Natural killer cell (primary cell): ENCODE measurements around the gene KCTD19. TPM values are rescaled to one million over a fixed set of nuclear protein-coding genes. Genes with fewer than 3 reads are reported as not detected.

Experiments
- ATAC-seq, 3 donors: fragments of 150-1000 bp in 2 of 3; fragments of 200-7000 bp in 1 of 3; cut with Tn5 transposase; 1 replicate in 1 of 3; 2 replicates in 2 of 3; pipeline ENCODE4 v1.10.0; 2021; ENCODE audit warnings: mild to moderate bottlenecking in 2 of 3, moderate library complexity in 2 of 3
- DNase-seq, 2 donors: peaks; one replicate each; pipeline versions ENCODE4 v3.0.0 to v3.0.0-alpha.2; 2013 to 2021; ENCODE audit warnings: mixed read lengths in 1 of 2
- H3K27ac ChIP-seq: one replicate; pipeline ENCODE4 v1.5.1; 2013; ENCODE audit warnings: mild to moderate bottlenecking, low read length
- H3K27me3 ChIP-seq: one replicate; pipeline ENCODE4 v1.6.1; 2013; ENCODE audit warnings: low read length; ENCODE audit not compliant: control insufficient read depth, insufficient read depth
- H3K36me3 ChIP-seq: one replicate; pipeline ENCODE4 v1.6.1; 2013; ENCODE audit warnings: low read length; ENCODE audit not compliant: control insufficient read depth, insufficient read depth
- H3K4me1 ChIP-seq: one replicate; pipeline ENCODE4 v1.6.1; 2013; ENCODE audit warnings: low read length; ENCODE audit not compliant: control insufficient read depth, insufficient read depth
- H3K4me3 ChIP-seq: one replicate; pipeline ENCODE4 v1.5.1; 2013; ENCODE audit warnings: low read length
- H3K9me3 ChIP-seq: one replicate; pipeline ENCODE4 v1.6.1; 2013; ENCODE audit warnings: low read length; ENCODE audit not compliant: control insufficient read depth, insufficient read depth
- H3K27ac Mint-ChIP-seq, 2 donors: one replicate each; pipeline ENCODE4 v1.8.0; 2022; ENCODE audit warnings: mild to moderate bottlenecking in 2 of 2, mixed read lengths in 2 of 2, moderate library complexity in 1 of 2
- H3K27me3 Mint-ChIP-seq, 2 donors: one replicate each; pipeline ENCODE4 v1.8.0; 2022; ENCODE audit warnings: low read depth in 2 of 2, mixed read lengths in 2 of 2
- H3K36me3 Mint-ChIP-seq: one replicate; pipeline ENCODE4 v1.8.0; 2022; ENCODE audit warnings: mixed read lengths
- H3K4me1 Mint-ChIP-seq, 2 donors: one replicate each; pipeline ENCODE4 v1.8.0; 2022; ENCODE audit warnings: mixed read lengths in 2 of 2
- H3K4me3 Mint-ChIP-seq: one replicate; pipeline ENCODE4 v1.8.0; 2022; ENCODE audit warnings: mild to moderate bottlenecking, moderate library complexity, mixed read lengths
- H3K9me3 Mint-ChIP-seq, 2 donors: one replicate each; pipeline ENCODE4 v1.8.0; 2022; ENCODE audit warnings: mixed read lengths in 2 of 2
- WGBS: methylation state at CpG from one replicate; pipeline ENCODE4 v1.1.7; 2013; ENCODE audit warnings: missing lambda C conversion rate; ENCODE audit not compliant: insufficient coverage; 5-methylcytosine and 5-hydroxymethylcytosine counted together
- intact Hi-C: fragments of 100-400 bp; cut with micrococcal nuclease; formaldehyde crosslinking; loops from one replicate; pipeline ENCODE4 v1.14.2; 2022
- total RNA-seq, 4 donors: library from RNA; stranded (reverse); fragments of 120-200 nt in 1 of 4; gene quantifications; one replicate each; pipeline versions ENCODE4 v1.2.3 to v1.2.4, GENCODE V29; 2013 to 2022
- TF ChIP-seq, protein P1 (sequence below): fragments of 200-600 bp; IDR thresholded peaks from one replicate; pipeline ENCODE4 v1.8.0; 2022; ENCODE audit warnings: antibody characterized with exemption

Gene KCTD19
- total RNA-seq, 3 donors from 2014 or later (not counting 1 experiment from before 2014, with no cell fraction given) = not detected

DNA sequence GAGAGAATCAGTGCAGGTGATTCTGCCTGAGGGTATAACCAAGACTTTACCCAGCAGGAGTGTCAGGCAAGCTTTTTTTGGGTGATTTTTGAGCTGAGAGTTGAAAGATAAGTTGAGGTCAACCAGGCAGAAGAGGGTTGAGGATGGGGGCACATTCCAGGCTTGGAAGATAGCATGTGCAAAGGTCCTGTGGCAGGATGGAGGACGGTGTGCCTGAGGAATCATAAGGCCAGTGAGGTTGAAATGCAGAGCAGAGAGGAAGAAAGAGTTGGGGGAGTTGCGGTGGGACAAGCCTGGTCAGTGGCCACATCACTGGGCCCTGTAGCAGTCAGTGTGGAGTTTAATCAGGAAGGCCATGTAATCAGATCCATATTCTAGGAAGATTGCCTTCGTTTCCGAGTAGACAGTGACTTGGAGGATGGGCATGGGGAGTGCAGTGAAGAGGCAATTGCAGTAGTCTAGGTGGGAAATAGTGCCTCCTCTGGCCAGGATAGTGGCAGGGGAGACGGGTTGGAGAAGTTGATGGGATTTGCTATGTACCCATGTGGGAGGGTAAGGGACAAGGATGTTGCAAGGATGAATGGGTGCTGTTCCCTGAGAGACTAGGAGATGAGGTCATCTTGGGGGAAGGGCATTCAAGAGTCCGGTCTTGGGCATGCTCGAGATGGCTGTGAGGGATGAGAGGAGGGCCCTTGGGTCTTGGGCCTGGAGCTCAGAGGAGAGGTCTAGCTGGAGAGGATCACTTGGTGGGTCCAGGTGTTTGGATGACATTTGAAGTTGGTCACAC lies 43.3 kb downstream of the KCTD19 start:
- no peak for DNase-seq
- Histone ChIP-seq H3K36me3 (no peaks in the 10 kb centered on the region), H3K27ac (no peak overlapping the region), H3K9me3 (no peaks in the 10 kb centered on the region), H3K4me1 (peaks cover 16% of the 10 kb centered on the region), H3K4me3 (no peak overlapping the region), H3K27me3 (no peaks in the 10 kb centered on the region)
- no peak overlapping the region for H3K4me3 Mint-ChIP-seq
- H3K27ac Mint-ChIP-seq = no peak overlapping the region
- H3K27me3 Mint-ChIP-seq = no peaks in the 10 kb centered on the region
- TF ChIP-seq, protein P1, sequence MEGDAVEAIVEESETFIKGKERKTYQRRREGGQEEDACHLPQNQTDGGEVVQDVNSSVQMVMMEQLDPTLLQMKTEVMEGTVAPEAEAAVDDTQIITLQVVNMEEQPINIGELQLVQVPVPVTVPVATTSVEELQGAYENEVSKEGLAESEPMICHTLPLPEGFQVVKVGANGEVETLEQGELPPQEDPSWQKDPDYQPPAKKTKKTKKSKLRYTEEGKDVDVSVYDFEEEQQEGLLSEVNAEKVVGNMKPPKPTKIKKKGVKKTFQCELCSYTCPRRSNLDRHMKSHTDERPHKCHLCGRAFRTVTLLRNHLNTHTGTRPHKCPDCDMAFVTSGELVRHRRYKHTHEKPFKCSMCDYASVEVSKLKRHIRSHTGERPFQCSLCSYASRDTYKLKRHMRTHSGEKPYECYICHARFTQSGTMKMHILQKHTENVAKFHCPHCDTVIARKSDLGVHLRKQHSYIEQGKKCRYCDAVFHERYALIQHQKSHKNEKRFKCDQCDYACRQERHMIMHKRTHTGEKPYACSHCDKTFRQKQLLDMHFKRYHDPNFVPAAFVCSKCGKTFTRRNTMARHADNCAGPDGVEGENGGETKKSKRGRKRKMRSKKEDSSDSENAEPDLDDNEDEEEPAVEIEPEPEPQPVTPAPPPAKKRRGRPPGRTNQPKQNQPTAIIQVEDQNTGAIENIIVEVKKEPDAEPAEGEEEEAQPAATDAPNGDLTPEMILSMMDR = no peak
- ATAC-seq = no peak
- no peaks in the 10 kb centered on the region for H3K9me3 Mint-ChIP-seq
- no peaks in the 10 kb centered on the region for H3K36me3 Mint-ChIP-seq
- H3K4me1 Mint-ChIP-seq = no peaks in the 10 kb centered on the region
- WGBS = 97% methylated on average over 7 of the region's 7 CpGs
- intact Hi-C loops = no loop called here

DNA sequence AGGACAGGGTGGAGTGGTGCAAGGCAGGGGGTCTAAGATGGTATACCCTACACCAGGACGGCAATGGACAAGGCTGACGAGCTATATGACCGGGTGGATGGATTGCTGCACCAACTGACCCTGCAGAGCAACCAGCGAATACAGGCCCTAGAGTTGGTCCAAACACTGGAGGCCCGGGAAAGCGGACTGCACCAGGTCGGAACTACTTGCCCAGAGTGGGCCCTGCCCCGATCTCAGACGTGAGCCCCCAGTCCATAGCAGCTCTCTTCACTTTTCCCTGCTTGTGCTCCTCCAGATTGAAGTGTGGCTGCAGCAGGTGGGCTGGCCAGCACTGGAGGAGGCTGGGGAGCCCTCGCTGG lies 44.1 kb downstream of the KCTD19 start:
- Mint-ChIP-seq H3K4me1 (peaks cover 0 to 6% of the 10 kb centered on the region in 2 donors), H3K27me3 (no peaks in the 10 kb centered on the region), H3K4me3 (no peak overlapping the region), H3K36me3 (no peaks in the 10 kb centered on the region), H3K27ac (no peak overlapping the region), H3K9me3 (no peaks in the 10 kb centered on the region)
- 97% methylated on average over 10 of the region's 10 CpGs for WGBS
- Histone ChIP-seq H3K27ac (no peak overlapping the region), H3K27me3 (no peaks in the 10 kb centered on the region), H3K4me1 (peaks cover 20% of the 10 kb centered on the region), H3K9me3 (no peaks in the 10 kb centered on the region), H3K36me3 (peaks cover 1% of the 10 kb centered on the region), H3K4me3 (no peak overlapping the region)
- DNase-seq (no peak), ATAC-seq (no peak)
- TF ChIP-seq, protein P1 = no peak
- intact Hi-C loops = no loop called here

DNA sequence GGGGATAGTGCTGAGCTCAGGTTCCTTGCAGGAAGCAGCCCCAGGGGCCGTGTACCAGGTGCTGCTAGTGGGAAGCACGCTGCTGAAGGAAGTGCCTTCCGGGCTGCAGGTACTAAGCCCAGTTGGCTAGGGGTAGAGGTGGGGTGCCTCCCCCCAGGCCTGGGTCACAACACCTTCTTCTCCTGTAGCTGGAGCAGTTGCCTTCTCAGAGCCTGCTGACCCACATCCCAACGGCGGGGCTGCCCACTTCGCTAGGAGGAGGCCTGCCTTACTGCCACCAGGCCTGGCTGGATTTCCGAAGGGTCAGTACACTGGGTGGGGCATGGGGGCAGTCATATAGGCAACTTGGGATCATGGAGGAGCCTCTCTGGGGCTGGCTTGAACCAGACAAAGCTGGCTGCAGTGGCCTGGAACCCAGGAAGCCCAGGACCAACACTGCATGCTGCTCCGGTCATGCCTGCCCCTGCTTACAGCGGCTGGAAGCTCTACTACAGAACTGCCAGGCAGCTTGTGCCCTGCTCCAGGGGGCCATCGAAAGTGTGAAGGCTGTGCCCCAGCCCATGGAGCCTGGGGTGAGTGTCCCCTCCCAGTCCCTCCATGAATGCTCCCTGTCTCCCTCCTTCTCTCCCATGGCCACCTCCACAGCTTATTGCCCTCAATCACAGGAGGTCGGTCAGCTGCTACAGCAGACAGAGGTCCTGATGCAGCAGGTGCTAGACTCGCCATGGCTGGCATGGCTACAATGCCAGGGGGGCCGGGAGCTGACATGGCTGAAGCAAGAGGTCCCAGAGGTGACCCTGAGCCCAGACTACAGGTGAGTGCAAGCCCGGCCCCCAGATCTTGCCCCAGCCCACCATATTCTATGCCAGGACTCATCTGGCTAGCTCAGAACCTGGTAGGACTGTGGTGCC lies 44.8 kb downstream of the KCTD19 start:
- Histone ChIP-seq H3K36me3 (peaks cover 2% of the 10 kb centered on the region), H3K4me1 (peaks cover 20% of the 10 kb centered on the region), H3K4me3 (no peak overlapping the region), H3K9me3 (no peaks in the 10 kb centered on the region), H3K27ac (no peak overlapping the region), H3K27me3 (no peaks in the 10 kb centered on the region)
- intact Hi-C loops = no loop called here
- WGBS = 90% methylated on average over 14 of the region's 14 CpGs
- H3K4me3 Mint-ChIP-seq = no peak overlapping the region
- peaks cover under 1% of the 10 kb centered on the region for H3K36me3 Mint-ChIP-seq
- no peak overlapping the region for H3K27ac Mint-ChIP-seq
- TF ChIP-seq, protein P1 = no peak
- ATAC-seq = no peak
- H3K4me1 Mint-ChIP-seq = peaks cover 0 to 8% of the 10 kb centered on the region in 2 donors
- no peaks in the 10 kb centered on the region for H3K9me3 Mint-ChIP-seq
- H3K27me3 Mint-ChIP-seq = no peaks in the 10 kb centered on the region
- no peak for DNase-seq
